ENCODE results near the gene DCAF8.

DNA sequence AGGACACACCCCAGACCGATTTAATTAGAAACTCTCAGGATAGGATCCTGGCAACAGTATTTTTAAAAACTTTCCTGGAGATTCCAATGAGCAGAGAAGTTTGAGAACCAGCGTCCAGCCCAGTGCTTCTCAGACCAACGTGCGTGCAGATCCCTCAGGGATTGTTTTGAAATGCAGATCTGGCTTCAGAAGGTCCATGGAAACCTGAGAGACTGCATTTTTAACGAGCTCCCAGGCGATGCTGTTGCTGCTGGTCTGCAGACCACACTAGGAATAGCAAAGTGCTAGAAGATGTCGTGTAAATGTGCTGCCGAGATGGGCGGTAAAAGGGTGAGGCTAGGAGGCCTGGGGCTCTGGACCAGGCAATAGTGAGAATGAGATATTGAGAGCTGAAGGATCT lies 90.4 kb downstream of the DCAF8 start:
- TF ChIP-seq, protein P1, sequence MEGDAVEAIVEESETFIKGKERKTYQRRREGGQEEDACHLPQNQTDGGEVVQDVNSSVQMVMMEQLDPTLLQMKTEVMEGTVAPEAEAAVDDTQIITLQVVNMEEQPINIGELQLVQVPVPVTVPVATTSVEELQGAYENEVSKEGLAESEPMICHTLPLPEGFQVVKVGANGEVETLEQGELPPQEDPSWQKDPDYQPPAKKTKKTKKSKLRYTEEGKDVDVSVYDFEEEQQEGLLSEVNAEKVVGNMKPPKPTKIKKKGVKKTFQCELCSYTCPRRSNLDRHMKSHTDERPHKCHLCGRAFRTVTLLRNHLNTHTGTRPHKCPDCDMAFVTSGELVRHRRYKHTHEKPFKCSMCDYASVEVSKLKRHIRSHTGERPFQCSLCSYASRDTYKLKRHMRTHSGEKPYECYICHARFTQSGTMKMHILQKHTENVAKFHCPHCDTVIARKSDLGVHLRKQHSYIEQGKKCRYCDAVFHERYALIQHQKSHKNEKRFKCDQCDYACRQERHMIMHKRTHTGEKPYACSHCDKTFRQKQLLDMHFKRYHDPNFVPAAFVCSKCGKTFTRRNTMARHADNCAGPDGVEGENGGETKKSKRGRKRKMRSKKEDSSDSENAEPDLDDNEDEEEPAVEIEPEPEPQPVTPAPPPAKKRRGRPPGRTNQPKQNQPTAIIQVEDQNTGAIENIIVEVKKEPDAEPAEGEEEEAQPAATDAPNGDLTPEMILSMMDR (IDR thresholded peaks at IDR 0.05; ENCODE audit: insufficient read depth, low read length) = no peak
- TF ChIP-seq POLR2AphosphoS5 (IDR thresholded peaks at IDR 0.05; ENCODE audit: low read depth) (no peak), SPI1 (IDR thresholded peaks at IDR 0.05; ENCODE audit: borderline replicate concordance, low read depth) (no peak)
- TF ChIP-seq, protein P2, sequence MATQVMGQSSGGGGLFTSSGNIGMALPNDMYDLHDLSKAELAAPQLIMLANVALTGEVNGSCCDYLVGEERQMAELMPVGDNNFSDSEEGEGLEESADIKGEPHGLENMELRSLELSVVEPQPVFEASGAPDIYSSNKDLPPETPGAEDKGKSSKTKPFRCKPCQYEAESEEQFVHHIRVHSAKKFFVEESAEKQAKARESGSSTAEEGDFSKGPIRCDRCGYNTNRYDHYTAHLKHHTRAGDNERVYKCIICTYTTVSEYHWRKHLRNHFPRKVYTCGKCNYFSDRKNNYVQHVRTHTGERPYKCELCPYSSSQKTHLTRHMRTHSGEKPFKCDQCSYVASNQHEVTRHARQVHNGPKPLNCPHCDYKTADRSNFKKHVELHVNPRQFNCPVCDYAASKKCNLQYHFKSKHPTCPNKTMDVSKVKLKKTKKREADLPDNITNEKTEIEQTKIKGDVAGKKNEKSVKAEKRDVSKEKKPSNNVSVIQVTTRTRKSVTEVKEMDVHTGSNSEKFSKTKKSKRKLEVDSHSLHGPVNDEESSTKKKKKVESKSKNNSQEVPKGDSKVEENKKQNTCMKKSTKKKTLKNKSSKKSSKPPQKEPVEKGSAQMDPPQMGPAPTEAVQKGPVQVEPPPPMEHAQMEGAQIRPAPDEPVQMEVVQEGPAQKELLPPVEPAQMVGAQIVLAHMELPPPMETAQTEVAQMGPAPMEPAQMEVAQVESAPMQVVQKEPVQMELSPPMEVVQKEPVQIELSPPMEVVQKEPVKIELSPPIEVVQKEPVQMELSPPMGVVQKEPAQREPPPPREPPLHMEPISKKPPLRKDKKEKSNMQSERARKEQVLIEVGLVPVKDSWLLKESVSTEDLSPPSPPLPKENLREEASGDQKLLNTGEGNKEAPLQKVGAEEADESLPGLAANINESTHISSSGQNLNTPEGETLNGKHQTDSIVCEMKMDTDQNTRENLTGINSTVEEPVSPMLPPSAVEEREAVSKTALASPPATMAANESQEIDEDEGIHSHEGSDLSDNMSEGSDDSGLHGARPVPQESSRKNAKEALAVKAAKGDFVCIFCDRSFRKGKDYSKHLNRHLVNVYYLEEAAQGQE (IDR thresholded peaks at IDR 0.05; ENCODE audit: insufficient replicate concordance, low read depth) = no peak

Data from HL-60 (cell line).